GM23338 (cell line): ENCODE results near the gene DNASE1. TPM values are rescaled to one million over a fixed set of nuclear protein-coding genes. Genes with fewer than 3 reads are reported as not detected.

Experiments used
- ATAC-seq: fragments of 200-7000 bp; cut with Tn5 transposase; 3 replicates; pipeline ENCODE4 v1.9.1; 2020
- DNase-seq: peaks from one replicate; pipeline ENCODE4 v3.0.0-alpha.2; 2015; ENCODE audit warnings: low spot score
- H2AFZ ChIP-seq: fragments of 200-600 bp; sonication (generic); 2 replicates; pipeline ENCODE4 v1.8.0; 2016; ENCODE audit warnings: antibody characterized with exemption, mild to moderate bottlenecking, moderate library complexity
- H3F3A ChIP-seq: fragments of 200-600 bp; sonication (generic); replicated peaks from 2 replicates; pipeline ENCODE4 v1.8.0; 2017; ENCODE audit warnings: antibody characterized with exemption, mixed run types, low read depth
- H3K27ac ChIP-seq: fragments of 200-600 bp; sonication (generic); 2 replicates; pipeline ENCODE4 v1.6.1; 2016; ENCODE audit warnings: low read depth
- H3K27me3 ChIP-seq: fragments of 200-600 bp; sonication (generic); 2 replicates; pipeline ENCODE4 v1.8.0; 2016; ENCODE audit warnings: mild to moderate bottlenecking, mixed run types, moderate library complexity; ENCODE audit not compliant: insufficient read depth
- H3K36me3 ChIP-seq: fragments of 200-600 bp; sonication (generic); 2 replicates; pipeline ENCODE4 v1.8.0; 2016; ENCODE audit warnings: mild to moderate bottlenecking; ENCODE audit not compliant: insufficient read depth
- H3K4me1 ChIP-seq: fragments of 200-600 bp; sonication (generic); 2 replicates; pipeline ENCODE4 v1.8.0; 2016; ENCODE audit warnings: mild to moderate bottlenecking, moderate library complexity; ENCODE audit not compliant: insufficient read depth
- H3K4me2 ChIP-seq: fragments of 200-600 bp; sonication (generic); 2 replicates; pipeline ENCODE4 v1.7.1; 2017; ENCODE audit warnings: mixed run types
- H3K4me3 ChIP-seq: fragments of 200-600 bp; sonication (generic); 2 replicates; pipeline ENCODE4 v1.6.1; 2016; ENCODE audit warnings: mixed run types
- H3K79me2 ChIP-seq: fragments of 200-600 bp; sonication (generic); replicated peaks from 2 replicates; pipeline ENCODE4 v1.8.0; 2017; ENCODE audit warnings: mild to moderate bottlenecking; ENCODE audit not compliant: insufficient read depth
- H3K9me2 ChIP-seq: fragments of 200-600 bp; sonication (generic); 2 replicates; pipeline ENCODE4 v1.8.0; 2017; ENCODE audit not compliant: insufficient read depth
- H4K20me1 ChIP-seq: fragments of 200-600 bp; sonication (generic); replicated peaks from 2 replicates; pipeline ENCODE4 v1.8.0; 2017; ENCODE audit warnings: mild to moderate bottlenecking; ENCODE audit not compliant: insufficient read depth
- H3K27ac Mint-ChIP-seq: 2 replicates; pipeline ENCODE4 v1.8.0; 2020; ENCODE audit warnings: inconsistent platforms, mild to moderate bottlenecking, moderate library complexity, mixed read lengths
- H3K27me3 Mint-ChIP-seq: 3 replicates; pipeline ENCODE4 v1.8.0; 2022; ENCODE audit warnings: low read depth, mild to moderate bottlenecking, moderate library complexity, mixed read lengths, inconsistent platforms; ENCODE audit not compliant: insufficient read depth, poor library complexity
- H3K36me3 Mint-ChIP-seq: 3 replicates; pipeline ENCODE4 v1.8.0; 2021; ENCODE audit warnings: low read depth, mild to moderate bottlenecking, inconsistent platforms, moderate library complexity, mixed read lengths
- H3K4me1 Mint-ChIP-seq: 3 replicates; pipeline ENCODE4 v1.8.0; 2020; ENCODE audit warnings: mild to moderate bottlenecking, inconsistent platforms, mixed read lengths
- H3K4me3 Mint-ChIP-seq: 3 replicates; pipeline ENCODE4 v1.8.0; 2021; ENCODE audit warnings: moderate library complexity, mild to moderate bottlenecking, inconsistent platforms, mixed read lengths
- H3K9me3 Mint-ChIP-seq: 3 replicates; pipeline ENCODE4 v1.8.0; 2020; ENCODE audit warnings: moderate library complexity, mild to moderate bottlenecking, inconsistent platforms, mixed read lengths
- CREB1 ChIP-seq: fragments of 250-450 bp; sonication (Bioruptor Pico); IDR thresholded peaks from 2 replicates; pipeline ENCODE4 v1.5.0; 2020; ENCODE audit warnings: low read depth, mild to moderate bottlenecking, moderate library complexity
- EZH2 ChIP-seq: fragments of 200-600 bp; sonication (generic); IDR thresholded peaks from one replicate; pipeline ENCODE4 v1.8.0; 2017; ENCODE audit warnings: antibody characterized with exemption, mild to moderate bottlenecking, low read depth; ENCODE audit not compliant: unreplicated experiment
- EZH2phosphoT487 ChIP-seq: fragments of 200-600 bp; sonication (generic); IDR thresholded peaks from one replicate; pipeline ENCODE4 v1.8.1; 2018; ENCODE audit warnings: antibody characterized with exemption; ENCODE audit not compliant: unreplicated experiment
- NANOG ChIP-seq: IDR thresholded peaks from 2 replicates; pipeline ENCODE4 v1.6.1; 2016; ENCODE audit warnings: antibody characterized with exemption, borderline replicate concordance
- POLR2AphosphoS5 ChIP-seq: IDR thresholded peaks from 2 replicates; pipeline ENCODE4 v1.6.1; 2016; ENCODE audit warnings: antibody characterized with exemption, low read depth
- STAT1 ChIP-seq: IDR thresholded peaks from one replicate; pipeline ENCODE4 v1.6.1; 2016; ENCODE audit warnings: antibody characterized with exemption; ENCODE audit not compliant: unreplicated experiment
- ZNF331 ChIP-seq: fragments of 250-450 bp; sonication (Bioruptor Pico); IDR thresholded peaks from 2 replicates; pipeline ENCODE4 v1.5.0; 2020; ENCODE audit warnings: low read depth, mild to moderate bottlenecking, moderate library complexity
- polyA plus RNA-seq: library from polyadenylated mRNA; unstranded; fragments of >200 nt; fragmentation: Nextera tagmentation; extraction: Ambion mirVana; gene quantifications from 2 replicates; pipeline ENCODE4 v1.2.1, GENCODE V29; 2016
- total RNA-seq: library from RNA; depleted of rRNA; stranded (reverse); fragments of >200 nt; shearing (Covaris generic); gene quantifications from 2 replicates; pipeline ENCODE4 v1.2.3, GENCODE V29; 2014
- TF ChIP-seq, protein P1 (sequence below), 2 experiments: fragments of 200-600 bp in 1 of 2; sonication (generic) in 1 of 2; conservative IDR thresholded peaks; 2 replicates each; pipeline versions ENCODE4 v1.5.1 to v1.6.1; 2016 to 2017; ENCODE audit warnings: antibody characterized with exemption in 2 of 2, low read depth in 2 of 2, mild to moderate bottlenecking in 2 of 2, moderate library complexity in 1 of 2
- TF ChIP-seq, protein P2 (sequence below): fragments of 250-450 bp; sonication (Bioruptor Pico); IDR thresholded peaks from 2 replicates; pipeline ENCODE4 v1.5.0; 2020; ENCODE audit warnings: mild to moderate bottlenecking, moderate library complexity
- TF ChIP-seq, protein P3 (sequence below): IDR thresholded peaks from 2 replicates; pipeline ENCODE4 v1.6.1; 2016; ENCODE audit warnings: antibody characterized with exemption

Gene DNASE1
- total and polyA plus RNA-seq, 2 experiments from 2014 or later = 7.9 to 23.0 TPM

DNA sequence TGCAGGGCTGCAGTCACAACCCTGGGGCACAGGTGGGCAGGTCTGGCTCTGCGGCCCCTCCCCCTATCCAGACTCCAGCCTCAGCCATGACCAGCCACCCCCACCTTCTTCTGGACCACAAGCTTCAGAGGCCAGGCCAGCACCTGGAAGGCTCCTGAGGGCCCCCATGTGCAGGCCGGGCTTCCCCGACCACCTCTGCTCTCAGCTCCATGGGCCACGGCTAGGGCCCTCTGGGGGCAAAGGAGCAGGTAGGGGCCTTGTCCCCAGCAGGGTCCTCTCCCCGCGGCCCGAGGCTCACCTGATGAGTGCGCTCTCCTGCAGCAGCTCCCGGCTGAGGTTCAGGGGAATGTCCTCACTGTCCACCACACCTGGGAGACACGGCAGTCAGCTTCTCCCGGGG, 16.9 kb downstream of the DNASE1 start:
- H3K27ac ChIP-seq = no peak overlapping the region
- H3F3A ChIP-seq = no peaks in the 10 kb centered on the region
- peaks cover 18% of the 10 kb centered on the region for H3K27me3 Mint-ChIP-seq
- no peak overlapping the region for H3K4me3 Mint-ChIP-seq
- no peak overlapping the region for H3K27ac Mint-ChIP-seq
- H3K9me3 Mint-ChIP-seq = no peaks in the 10 kb centered on the region
- H3K9me2 ChIP-seq = no peaks in the 10 kb centered on the region
- ATAC-seq = no peak; the same call in 2 of the 3 replicates
- no peaks in the 10 kb centered on the region for H3K4me1 ChIP-seq
- H4K20me1 ChIP-seq = no peaks in the 10 kb centered on the region; the same call in none of the 2 replicates
- no peaks in the 10 kb centered on the region for H3K27me3 ChIP-seq
- H2AFZ ChIP-seq = no peak overlapping the region
- peaks cover 3% of the 10 kb centered on the region; the same call in 1 of the 2 replicates for H3K36me3 ChIP-seq
- no peaks in the 10 kb centered on the region for H3K4me1 Mint-ChIP-seq
- no peak overlapping the region for H3K4me2 ChIP-seq
- H3K36me3 Mint-ChIP-seq = peaks cover 75% of the 10 kb centered on the region
- no peak for DNase-seq
- H3K79me2 ChIP-seq = no peaks in the 10 kb centered on the region
- TF ChIP-seq, protein P1, sequence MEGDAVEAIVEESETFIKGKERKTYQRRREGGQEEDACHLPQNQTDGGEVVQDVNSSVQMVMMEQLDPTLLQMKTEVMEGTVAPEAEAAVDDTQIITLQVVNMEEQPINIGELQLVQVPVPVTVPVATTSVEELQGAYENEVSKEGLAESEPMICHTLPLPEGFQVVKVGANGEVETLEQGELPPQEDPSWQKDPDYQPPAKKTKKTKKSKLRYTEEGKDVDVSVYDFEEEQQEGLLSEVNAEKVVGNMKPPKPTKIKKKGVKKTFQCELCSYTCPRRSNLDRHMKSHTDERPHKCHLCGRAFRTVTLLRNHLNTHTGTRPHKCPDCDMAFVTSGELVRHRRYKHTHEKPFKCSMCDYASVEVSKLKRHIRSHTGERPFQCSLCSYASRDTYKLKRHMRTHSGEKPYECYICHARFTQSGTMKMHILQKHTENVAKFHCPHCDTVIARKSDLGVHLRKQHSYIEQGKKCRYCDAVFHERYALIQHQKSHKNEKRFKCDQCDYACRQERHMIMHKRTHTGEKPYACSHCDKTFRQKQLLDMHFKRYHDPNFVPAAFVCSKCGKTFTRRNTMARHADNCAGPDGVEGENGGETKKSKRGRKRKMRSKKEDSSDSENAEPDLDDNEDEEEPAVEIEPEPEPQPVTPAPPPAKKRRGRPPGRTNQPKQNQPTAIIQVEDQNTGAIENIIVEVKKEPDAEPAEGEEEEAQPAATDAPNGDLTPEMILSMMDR (conservative IDR thresholded peaks at IDR 0.05; ENCODE audit: low read depth in 2 of 2) = no peak
- TF ChIP-seq NANOG = no peak
- no peak for TF ChIP-seq EZH2phosphoT487
- TF ChIP-seq ZNF331 (CRISPR knock-in tag) = no peak
- TF ChIP-seq POLR2AphosphoS5 = no peak
- no peak for TF ChIP-seq STAT1
- no peak for TF ChIP-seq CREB1 (CRISPR knock-in tag)
- TF ChIP-seq EZH2 = no peak
- TF ChIP-seq, protein P2, sequence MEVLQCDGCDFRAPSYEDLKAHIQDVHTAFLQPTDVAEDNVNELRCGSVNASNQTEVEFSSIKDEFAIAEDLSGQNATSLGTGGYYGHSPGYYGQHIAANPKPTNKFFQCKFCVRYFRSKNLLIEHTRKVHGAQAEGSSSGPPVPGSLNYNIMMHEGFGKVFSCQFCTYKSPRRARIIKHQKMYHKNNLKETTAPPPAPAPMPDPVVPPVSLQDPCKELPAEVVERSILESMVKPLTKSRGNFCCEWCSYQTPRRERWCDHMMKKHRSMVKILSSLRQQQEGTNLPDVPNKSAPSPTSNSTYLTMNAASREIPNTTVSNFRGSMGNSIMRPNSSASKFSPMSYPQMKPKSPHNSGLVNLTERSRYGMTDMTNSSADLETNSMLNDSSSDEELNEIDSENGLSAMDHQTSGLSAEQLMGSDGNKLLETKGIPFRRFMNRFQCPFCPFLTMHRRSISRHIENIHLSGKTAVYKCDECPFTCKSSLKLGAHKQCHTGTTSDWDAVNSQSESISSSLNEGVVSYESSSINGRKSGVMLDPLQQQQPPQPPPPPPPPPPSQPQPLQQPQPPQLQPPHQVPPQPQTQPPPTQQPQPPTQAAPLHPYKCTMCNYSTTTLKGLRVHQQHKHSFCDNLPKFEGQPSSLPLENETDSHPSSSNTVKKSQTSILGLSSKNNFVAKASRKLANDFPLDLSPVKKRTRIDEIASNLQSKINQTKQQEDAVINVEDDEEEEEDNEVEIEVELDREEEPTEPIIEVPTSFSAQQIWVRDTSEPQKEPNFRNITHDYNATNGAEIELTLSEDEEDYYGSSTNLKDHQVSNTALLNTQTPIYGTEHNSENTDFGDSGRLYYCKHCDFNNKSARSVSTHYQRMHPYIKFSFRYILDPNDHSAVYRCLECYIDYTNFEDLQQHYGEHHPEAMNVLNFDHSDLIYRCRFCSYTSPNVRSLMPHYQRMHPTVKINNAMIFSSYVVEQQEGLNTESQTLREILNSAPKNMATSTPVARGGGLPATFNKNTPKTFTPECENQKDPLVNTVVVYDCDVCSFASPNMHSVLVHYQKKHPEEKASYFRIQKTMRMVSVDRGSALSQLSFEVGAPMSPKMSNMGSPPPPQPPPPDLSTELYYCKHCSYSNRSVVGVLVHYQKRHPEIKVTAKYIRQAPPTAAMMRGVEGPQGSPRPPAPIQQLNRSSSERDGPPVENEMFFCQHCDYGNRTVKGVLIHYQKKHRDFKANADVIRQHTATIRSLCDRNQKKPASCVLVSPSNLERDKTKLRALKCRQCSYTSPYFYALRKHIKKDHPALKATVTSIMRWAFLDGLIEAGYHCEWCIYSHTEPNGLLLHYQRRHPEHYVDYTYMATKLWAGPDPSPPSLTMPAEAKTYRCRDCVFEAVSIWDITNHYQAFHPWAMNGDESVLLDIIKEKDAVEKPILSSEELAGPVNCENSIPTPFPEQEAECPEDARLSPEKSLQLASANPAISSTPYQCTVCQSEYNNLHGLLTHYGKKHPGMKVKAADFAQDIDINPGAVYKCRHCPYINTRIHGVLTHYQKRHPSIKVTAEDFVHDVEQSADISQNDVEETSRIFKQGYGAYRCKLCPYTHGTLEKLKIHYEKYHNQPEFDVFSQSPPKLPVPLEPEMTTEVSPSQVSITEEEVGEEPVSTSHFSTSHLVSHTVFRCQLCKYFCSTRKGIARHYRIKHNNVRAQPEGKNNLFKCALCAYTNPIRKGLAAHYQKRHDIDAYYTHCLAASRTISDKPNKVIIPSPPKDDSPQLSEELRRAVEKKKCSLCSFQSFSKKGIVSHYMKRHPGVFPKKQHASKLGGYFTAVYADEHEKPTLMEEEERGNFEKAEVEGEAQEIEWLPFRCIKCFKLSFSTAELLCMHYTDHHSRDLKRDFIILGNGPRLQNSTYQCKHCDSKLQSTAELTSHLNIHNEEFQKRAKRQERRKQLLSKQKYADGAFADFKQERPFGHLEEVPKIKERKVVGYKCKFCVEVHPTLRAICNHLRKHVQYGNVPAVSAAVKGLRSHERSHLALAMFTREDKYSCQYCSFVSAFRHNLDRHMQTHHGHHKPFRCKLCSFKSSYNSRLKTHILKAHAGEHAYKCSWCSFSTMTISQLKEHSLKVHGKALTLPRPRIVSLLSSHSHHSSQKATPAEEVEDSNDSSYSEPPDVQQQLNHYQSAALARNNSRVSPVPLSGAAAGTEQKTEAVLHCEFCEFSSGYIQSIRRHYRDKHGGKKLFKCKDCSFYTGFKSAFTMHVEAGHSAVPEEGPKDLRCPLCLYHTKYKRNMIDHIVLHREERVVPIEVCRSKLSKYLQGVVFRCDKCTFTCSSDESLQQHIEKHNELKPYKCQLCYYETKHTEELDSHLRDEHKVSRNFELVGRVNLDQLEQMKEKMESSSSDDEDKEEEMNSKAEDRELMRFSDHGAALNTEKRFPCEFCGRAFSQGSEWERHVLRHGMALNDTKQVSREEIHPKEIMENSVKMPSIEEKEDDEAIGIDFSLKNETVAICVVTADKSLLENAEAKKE (CRISPR knock-in tag) = no peak
- TF ChIP-seq, protein P3, sequence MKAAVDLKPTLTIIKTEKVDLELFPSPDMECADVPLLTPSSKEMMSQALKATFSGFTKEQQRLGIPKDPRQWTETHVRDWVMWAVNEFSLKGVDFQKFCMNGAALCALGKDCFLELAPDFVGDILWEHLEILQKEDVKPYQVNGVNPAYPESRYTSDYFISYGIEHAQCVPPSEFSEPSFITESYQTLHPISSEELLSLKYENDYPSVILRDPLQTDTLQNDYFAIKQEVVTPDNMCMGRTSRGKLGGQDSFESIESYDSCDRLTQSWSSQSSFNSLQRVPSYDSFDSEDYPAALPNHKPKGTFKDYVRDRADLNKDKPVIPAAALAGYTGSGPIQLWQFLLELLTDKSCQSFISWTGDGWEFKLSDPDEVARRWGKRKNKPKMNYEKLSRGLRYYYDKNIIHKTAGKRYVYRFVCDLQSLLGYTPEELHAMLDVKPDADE = no peak
- H3K4me3 ChIP-seq = no peak overlapping the region
